Measurements from ENCODE around the gene PJA2. TPM values are rescaled to one million over a fixed set of nuclear protein-coding genes. Genes with fewer than 3 reads are reported as not detected.

Gene PJA2
- total and polyA plus RNA-seq, 2 donors (not counting 3 experiments of a cell fraction or from before 2014, with no cell fraction given) = 24.4 to 64.9 TPM

GRCh38 chr5:109453251-109453650, 43.5 kb upstream of the PJA2 start:
- no peaks in the 10 kb centered on the region for H4K20me1 ChIP-seq (replicated peaks; ENCODE audit: control insufficient read depth, extremely low read depth, insufficient read depth, low read length)
- intact Hi-C loops (cut with micrococcal nuclease) = no loop called here
- FAIRE-seq = no peak
- ChIA-PET CTCF (no interaction called here), POLR2A (no interaction called here)
- no peak overlapping the region for H3K27ac ChIP-seq (ENCODE audit: insufficient read depth, low read depth, low read length)
- no peaks in the 10 kb centered on the region for H3K79me2 ChIP-seq (ENCODE audit: control insufficient read depth, insufficient read depth, low read length)
- H3K4me3 ChIP-seq (replicated peaks in 1 of 3; ENCODE audit: insufficient read depth in 1 of 3, low read depth in 1 of 3, low read length in 3 of 3) = no peak overlapping the region
- no TSS peak for BruUV-seq (replicated peaks)
- no peaks in the 10 kb centered on the region for H3K36me3 ChIP-seq (ENCODE audit: control insufficient read depth in 2 of 2, extremely low read depth in 1 of 2, insufficient read depth in 2 of 2, low read length in 2 of 2)
- no peaks in the 10 kb centered on the region for H3K27me3 ChIP-seq (ENCODE audit: control insufficient read depth in 2 of 2, insufficient read depth in 2 of 2, low read length in 2 of 2)
- TF ChIP-seq JUN (IDR thresholded peaks at IDR 0.05; ENCODE audit: borderline replicate concordance, insufficient read depth, insufficient read length, low read depth) (no peak), FOS (IDR thresholded peaks at IDR 0.05; ENCODE audit: borderline replicate concordance, insufficient read depth, low read length) (no peak), POLR2AphosphoS5 (IDR thresholded peaks at IDR 0.05; ENCODE audit: insufficient read depth, low read depth, low read length) (no peak), POLR2A (IDR thresholded peaks at IDR 0.05; ENCODE audit: low read depth, low read length) (no peak), CTCF (IDR thresholded peaks at IDR 0.05; ENCODE audit: extremely low read depth in 1 of 2, insufficient read depth in 1 of 2, low read depth in 1 of 2, low read length in 2 of 2) (no peak), GATA2 (IDR thresholded peaks at IDR 0.05; ENCODE audit: insufficient read depth, insufficient read length, low read depth, low read length) (no peak), MYC (IDR thresholded peaks at IDR 0.05; ENCODE audit: low read depth, low read length) (no peak), EZH2 (IDR thresholded peaks at IDR 0.05; ENCODE audit: borderline replicate concordance, low read depth, low read length, severe bottlenecking) (no peak), MAX (IDR thresholded peaks at IDR 0.05; ENCODE audit: insufficient read depth, insufficient read length) (no peak)
- H3K4me1 ChIP-seq (ENCODE audit: control insufficient read depth, extremely low read depth, insufficient read depth, low read length) = peaks cover 21% of the 10 kb centered on the region
- DNase-seq (ENCODE audit: low read depth, low spot score) = no peak
- H3K9ac ChIP-seq (replicated peaks; ENCODE audit: extremely low read depth, insufficient read depth, low read length) = no peak overlapping the region
- H3K4me2 ChIP-seq (ENCODE audit: insufficient read depth, low read length) = no peak overlapping the region
- H3K9me1 ChIP-seq (replicated peaks; ENCODE audit: control insufficient read depth, extremely low read depth, insufficient read depth, low read length) = no peaks in the 10 kb centered on the region
- no peak overlapping the region for H2AFZ ChIP-seq (ENCODE audit: low read depth, low read length)
- H3K9me3 ChIP-seq (replicated peaks; ENCODE audit: control insufficient read depth, insufficient read depth, low read length) = no peaks in the 10 kb centered on the region
- dilution Hi-C loops (cut with MboI; ENCODE audit: extremely low pct_ligation_motif_present, low sequenced_read_pairs) = no loop called here

Data from endothelial cell of umbilical vein (primary cell).